NK-92 (cell line): Measurements from ENCODE around the gene MRPS14.
"Not testable (repeated sequence)": the region's sequence is repeated elsewhere in the genome, so short reads cannot be mapped to it uniquely, and the experiment has no call there.

Source experiments
- DNase-seq: peaks from one replicate; lab custom pipeline; 2025; ENCODE audit not compliant: unreplicated experiment; lab: John Stamatoyannopoulos, UW

MRPS14 gene

DNA sequence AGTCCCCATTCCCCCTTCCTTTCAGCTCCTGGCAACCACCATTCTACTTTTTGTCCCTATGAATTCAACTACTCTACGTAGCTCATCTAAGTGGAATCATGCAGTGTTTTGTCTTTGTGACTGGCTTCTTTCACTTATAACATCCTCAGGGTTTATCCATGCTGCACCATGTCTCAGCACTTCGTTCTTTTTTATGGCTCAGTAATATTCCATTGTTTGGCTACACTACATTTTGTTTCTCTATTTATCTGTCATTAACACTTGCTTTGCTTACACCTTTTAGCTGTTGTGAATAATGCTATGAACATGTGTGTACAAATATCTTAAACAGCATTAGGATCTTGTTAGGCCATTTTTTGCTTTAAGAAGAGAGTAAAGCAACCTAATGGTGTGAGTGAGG is 1.5 kb upstream of the MRPS14 start:
- DNase-seq = no peak

DNA sequence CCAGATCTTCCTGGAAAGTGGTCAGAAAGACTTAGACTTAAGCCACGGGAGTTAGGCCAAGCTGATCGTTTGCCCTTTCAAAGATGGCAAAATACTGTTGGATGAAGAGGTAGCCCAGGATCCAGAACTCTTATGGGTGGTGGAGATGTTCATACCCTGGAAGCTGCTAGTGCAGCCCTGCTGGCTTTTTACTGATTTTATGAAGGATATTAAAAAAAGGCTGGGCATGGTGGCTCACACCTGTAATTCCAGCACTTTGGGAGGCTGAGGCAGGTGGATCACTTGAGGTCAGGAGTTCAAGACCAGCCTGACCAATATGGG is 657 bp upstream of the MRPS14 start:
- not testable (repeated sequence) for DNase-seq

- no peak for DNase-seq
Observed at GRCh38 chr1:175019524-175019923, 3.7 kb downstream of the MRPS14 start.

GRCh38 chr1:175015243-175015642 is 8.0 kb downstream of the MRPS14 start:
- DNase-seq = no peak

DNA sequence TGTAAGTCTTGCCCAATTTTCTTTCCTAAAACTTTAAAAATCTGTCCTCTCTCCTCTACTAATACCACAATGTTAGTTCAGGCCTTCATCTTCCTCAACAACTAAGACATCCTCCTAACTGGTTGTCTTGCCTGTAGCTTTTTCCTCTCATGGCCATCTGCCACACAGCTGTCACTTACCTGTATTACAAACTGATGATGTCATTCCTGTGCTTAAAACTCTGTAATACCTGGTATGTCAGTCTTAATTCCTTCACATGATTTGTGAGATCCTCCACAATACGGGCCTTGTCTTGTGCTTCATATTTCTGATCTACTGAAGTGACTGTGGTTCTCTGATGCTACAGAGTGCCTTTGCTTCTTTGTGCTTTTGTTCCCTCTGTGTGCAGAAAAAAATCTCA is 9.8 kb downstream of the MRPS14 start:
- no peak for DNase-seq

DNA sequence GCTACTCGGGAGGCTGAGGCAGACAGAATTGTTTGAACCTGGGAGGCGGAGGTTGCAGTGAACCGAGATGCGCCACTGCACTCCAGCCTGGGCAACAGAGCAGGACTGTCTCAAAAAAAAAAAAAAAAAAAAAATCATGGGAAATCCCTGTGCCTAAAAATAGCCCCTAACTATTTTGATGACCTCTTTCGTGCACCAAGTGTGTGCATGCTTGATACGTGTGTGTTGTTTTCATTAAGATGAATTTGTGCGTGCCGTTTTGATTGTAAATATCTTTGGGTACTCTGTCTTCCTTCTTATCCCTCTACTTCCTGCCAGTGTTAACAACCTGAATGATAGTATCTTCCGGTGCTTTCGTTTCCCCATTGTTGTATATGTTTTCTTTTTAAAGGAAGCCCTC is 13.7 kb downstream of the MRPS14 start:
- DNase-seq = no peak

GRCh38 chr1:175005085-175005783 is 18.0 kb downstream of the MRPS14 start:
- DNase-seq = no peak

- DNase-seq = no peak
Observed at GRCh38 chr1:175003521-175003920, 19.7 kb downstream of the MRPS14 start.

- no peak for DNase-seq
Observed at GRCh38 chr1:175002910-175003517, 20.2 kb downstream of the MRPS14 start.

DNA sequence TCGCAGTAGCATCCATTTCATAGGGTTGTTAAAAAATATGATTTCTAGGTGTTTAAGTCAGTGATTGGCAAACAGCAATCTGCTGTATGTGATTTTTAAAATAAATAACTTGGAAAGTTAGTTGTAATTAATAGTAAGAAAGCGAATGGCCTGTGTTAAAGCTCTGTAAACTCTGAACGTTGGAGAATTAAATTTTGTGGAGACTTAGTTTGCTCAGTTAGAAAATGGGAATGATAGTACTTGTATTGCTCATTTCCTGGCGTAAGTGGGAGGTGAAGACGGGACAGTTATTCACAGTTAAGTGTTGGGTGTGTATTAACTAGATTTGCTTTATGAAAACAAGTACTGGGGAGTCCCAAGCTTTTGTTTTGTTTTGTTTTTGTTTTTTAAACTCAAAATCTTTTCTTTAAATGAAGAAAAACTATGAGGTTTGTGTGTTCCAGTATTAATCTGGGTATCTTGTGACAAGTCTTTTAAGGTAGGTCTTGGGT is 22.5 kb downstream of the MRPS14 start:
- DNase-seq = no peak

- no peak for DNase-seq
Observed at GRCh38 chr1:174999936-175000696, 23.1 kb downstream of the MRPS14 start, which contains the start of gene CACYBP. Gene CACYBP, plus strand, starts transcription at chr1:174999947. Its CDS starts 234 bp downstream, at chr1:175000181.

DNA sequence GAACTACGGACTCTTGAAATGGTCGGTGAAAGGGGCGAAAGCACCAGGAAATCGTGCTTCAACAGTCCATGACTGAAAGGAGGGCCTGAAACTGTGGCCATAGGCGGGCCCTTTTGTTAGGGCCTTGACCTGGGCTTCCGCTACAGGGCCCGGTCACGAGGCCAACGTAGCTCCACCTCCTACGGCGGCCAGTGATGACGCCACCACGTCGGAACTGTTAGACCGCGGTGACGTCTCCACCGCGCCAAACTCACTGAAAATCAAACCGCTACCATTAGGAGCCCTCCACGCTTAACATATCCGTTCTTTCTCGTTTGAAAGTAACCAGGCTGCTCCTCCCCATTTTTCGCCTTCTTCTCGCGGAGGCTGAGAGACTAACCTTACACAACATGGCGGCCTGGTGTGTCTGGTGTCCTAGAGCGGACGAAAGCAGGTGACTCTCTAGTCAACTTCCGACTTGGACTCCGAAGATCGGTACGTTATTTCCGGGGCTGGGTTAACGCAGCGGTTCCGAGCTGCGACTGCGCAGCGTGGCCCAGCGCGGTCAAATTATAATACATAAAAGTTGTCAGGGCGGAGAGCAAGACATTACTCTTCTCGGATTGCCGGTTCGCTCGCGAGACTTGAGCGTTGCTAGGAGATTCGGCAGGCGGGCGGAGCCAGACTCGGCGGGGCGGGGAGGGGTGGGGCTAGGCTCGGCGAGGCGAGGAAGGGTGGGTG is 23.8 kb downstream of the MRPS14 start:
- peak; percentile 90 for DNase-seq

GRCh38 chr1:174998569-174999215 is 24.5 kb downstream of the MRPS14 start:
- DNase-seq = no peak

- DNase-seq = no peak
Observed at GRCh38 chr1:174997041-174997440, 26.2 kb downstream of the MRPS14 start.

DNA sequence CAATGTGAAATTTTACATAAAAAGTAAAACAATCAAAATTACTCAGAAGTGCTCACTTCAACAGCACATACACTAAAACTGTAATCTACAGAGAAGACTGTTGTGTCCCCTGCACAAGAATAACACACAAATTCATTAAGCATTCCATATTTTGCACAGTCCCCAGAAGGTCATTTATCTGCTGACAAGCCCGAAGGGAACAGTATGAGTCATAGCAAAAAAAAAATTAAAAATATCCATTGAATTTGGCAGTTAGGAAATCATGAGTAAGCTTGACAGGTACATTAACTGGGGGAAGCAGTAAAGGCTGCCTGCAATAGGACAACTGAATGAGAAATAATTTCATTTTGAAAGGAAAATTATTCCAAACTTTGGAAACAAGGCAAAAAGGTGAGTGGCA is 26.7 kb downstream of the MRPS14 start:
- no peak for DNase-seq

DNA sequence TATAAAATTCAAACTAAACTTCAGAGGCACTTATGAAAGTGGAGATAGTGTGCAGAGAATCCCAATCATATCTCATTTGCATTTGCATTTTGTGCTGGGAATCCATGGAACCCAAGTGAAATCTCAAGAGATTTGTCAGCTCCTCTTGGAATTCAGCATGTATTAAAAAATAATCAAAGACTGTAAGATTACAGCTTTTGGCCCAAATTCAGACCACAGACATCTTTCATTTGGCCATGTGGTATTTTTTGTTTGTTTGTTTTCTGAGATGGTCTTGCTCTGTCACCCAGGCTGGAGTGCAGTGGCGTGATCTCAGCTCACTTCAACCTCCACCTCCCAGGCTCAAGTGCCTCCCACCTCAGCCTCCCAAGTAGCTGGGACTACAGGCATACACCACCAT is 27.3 kb downstream of the MRPS14 start:
- DNase-seq = no peak

GRCh38 chr1:174995121-174995520 is 28.1 kb downstream of the MRPS14 start:
- no peak for DNase-seq

- DNase-seq = no peak
Observed at GRCh38 chr1:174991473-174991872, 31.8 kb downstream of the MRPS14 start.

- DNase-seq = no peak
Observed at GRCh38 chr1:174990382-174990999, 32.7 kb downstream of the MRPS14 start.

DNA sequence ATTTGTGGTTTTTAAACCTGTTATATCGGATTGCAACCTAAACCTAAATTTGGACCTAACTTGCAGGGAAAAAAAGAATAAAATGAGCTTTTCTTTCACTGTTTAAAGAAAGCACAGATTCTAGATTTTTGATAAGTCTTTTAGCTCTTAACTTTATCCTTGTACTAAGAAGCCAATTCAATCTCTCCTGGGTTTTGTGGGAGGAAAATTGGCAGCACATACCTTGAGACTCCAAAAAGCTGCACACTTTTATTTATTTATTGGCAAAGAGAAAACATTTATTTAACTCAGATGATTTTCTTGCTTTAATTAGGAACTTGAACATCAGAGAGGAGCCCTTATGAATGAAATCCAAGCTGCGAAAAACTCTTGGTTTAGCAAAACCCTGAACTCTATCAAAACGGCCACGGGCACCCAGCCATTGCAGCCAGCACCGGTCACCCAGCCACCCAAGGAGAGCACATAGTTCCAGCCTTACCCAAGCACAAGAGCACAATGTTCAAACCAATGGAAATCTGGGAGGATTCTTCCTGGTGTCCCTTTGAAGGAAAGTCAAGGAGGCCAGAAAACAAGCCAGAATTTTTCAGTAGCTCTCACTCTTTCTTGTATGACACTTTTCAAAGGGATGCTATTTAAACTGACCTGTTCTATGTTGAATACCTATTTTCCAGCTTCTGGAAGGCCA is 33.5 kb downstream of the MRPS14 start:
- no peak for DNase-seq
